CD4-positive, alpha-beta T cell (primary cell): ENCODE results near the gene PKIB. TPM values are rescaled to one million over a fixed set of nuclear protein-coding genes. Genes with fewer than 3 reads are reported as not detected.
A peak's percentile ranks its signal among the peaks of the same experiment; 100 is the strongest.

ENCODE experiments used
- ATAC-seq: fragments of 200-7000 bp; cut with Tn5 transposase; one replicate; pipeline ENCODE4 v1.10.0; 2022; ENCODE audit warnings: mild to moderate bottlenecking; ENCODE audit not compliant: poor library complexity
- CTCF ChIA-PET: fragments of 350-600 bp; sonication (Branson Sonifier 250); formaldehyde crosslinking; loops from one replicate; lab custom pipeline; 2021; ENCODE audit warnings: antibody characterized with exemption, inconsistent platforms; lab: Charles Lee
- POLR2A ChIA-PET: fragments of 350-600 bp; sonication (Branson Sonifier 250); formaldehyde crosslinking; loops from one replicate; lab custom pipeline; 2021; ENCODE audit warnings: antibody characterized with exemption, inconsistent platforms; lab: Charles Lee
- DNase-seq, 14 experiments: peaks; one replicate each; pipeline ENCODE4 v3.0.0-alpha.2; 2013 to 2020; ENCODE audit warnings: mixed read lengths in 2 of 14
- H3K27ac ChIP-seq, 2 donors: one replicate each; pipeline versions ENCODE4 v1.5.1 to v1.7.0; 2013; ENCODE audit warnings: low read length in 2 of 2, low read depth in 1 of 2, mild to moderate bottlenecking in 1 of 2
- H3K27me3 ChIP-seq, 2 experiments: 1 replicate in 1 of 2; 2 replicates in 1 of 2; pipeline versions ENCODE4 v1.6.1 to v1.7.0; 2013; ENCODE audit warnings: low read length in 2 of 2, control low read depth in 1 of 2, mild to moderate bottlenecking in 1 of 2, moderate library complexity in 1 of 2; ENCODE audit not compliant: insufficient read depth in 2 of 2, control insufficient read depth in 1 of 2
- H3K36me3 ChIP-seq: one replicate; pipeline ENCODE4 v1.6.1; 2013; ENCODE audit warnings: low read length, control low read depth; ENCODE audit not compliant: insufficient read depth
- H3K4me1 ChIP-seq: one replicate; pipeline ENCODE4 v1.6.1; 2013; ENCODE audit warnings: low read length, control low read depth; ENCODE audit not compliant: insufficient read depth
- H3K4me3 ChIP-seq: one replicate; pipeline ENCODE4 v1.5.1; 2013; ENCODE audit warnings: mild to moderate bottlenecking, low read length, moderate library complexity
- H3K9me3 ChIP-seq, 2 experiments: 1 replicate in 1 of 2; 2 replicates in 1 of 2; pipeline versions ENCODE4 v1.6.1 to v1.7.0; 2013; ENCODE audit warnings: low read length in 2 of 2, mild to moderate bottlenecking in 2 of 2, control low read depth in 1 of 2, moderate library complexity in 1 of 2; ENCODE audit not compliant: control insufficient read depth in 1 of 2, insufficient read depth in 1 of 2
- H3K27ac Mint-ChIP-seq: one replicate; pipeline ENCODE4 v1.8.0; 2020; ENCODE audit warnings: mixed read lengths
- H3K27me3 Mint-ChIP-seq: one replicate; pipeline ENCODE4 v1.8.0; 2021; ENCODE audit warnings: mixed read lengths
- H3K36me3 Mint-ChIP-seq: one replicate; pipeline ENCODE4 v1.8.0; 2021; ENCODE audit warnings: low read depth, mixed read lengths
- H3K4me1 Mint-ChIP-seq: one replicate; pipeline ENCODE4 v1.8.0; 2021; ENCODE audit warnings: low read depth, mixed read lengths
- H3K4me3 Mint-ChIP-seq: one replicate; pipeline ENCODE4 v1.8.0; 2020; ENCODE audit warnings: mild to moderate bottlenecking, mixed read lengths
- H3K9me3 Mint-ChIP-seq: one replicate; pipeline ENCODE4 v1.8.0; 2020; ENCODE audit warnings: mixed read lengths
- intact Hi-C, 2 experiments: fragments of 100-400 bp; cut with DNase I in 1 of 2; cut with micrococcal nuclease in 1 of 2; formaldehyde crosslinking; loops; one replicate each; pipeline versions ENCODE4 v1.15.1 to v1.9.0; 2023 to 2025; cut with DNase I, micrococcal nuclease
- total RNA-seq, 174 experiments: library from RNA in 2 of 174; stranded (reverse) in 2 of 174; gene quantifications; one replicate each; pipeline ENCODE4 v1.2.3 and lab custom pipeline; 2021 to 2026
- TF ChIP-seq, protein P1 (sequence below): fragments of 200-600 bp; IDR thresholded peaks from one replicate; pipeline ENCODE4 v1.8.0; 2022; ENCODE audit warnings: antibody characterized with exemption, mild to moderate bottlenecking

The PKIB gene
- total RNA-seq, 2 experiments from 2014 or later, result 0.47 to 1.1 TPM

DNA sequence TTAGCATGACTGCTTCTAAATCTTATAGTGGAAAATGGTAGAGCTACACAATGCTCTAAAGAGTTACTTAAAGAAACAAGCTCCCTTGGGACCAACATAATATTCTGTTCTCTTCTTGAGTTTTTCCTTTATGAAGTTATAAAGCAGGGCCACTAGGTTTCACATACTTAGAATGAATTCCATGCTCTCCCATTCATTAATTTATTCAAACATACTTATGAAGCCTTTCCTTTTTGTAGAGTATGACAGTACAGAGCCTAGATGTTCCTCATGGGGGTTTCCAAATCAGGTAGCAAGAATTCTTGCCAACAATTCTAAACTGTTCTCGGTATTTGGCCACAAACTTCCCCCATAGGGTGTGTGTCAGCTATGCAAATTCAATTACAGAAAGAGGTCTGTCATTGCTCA lies 148.7 kb downstream of the PKIB start:
- no peaks in the 10 kb centered on the region for H3K36me3 Mint-ChIP-seq
- no peak overlapping the region for H3K27ac Mint-ChIP-seq
- POLR2A ChIA-PET, result no interaction called here
- CTCF ChIA-PET, result no interaction called here
- H3K4me3 Mint-ChIP-seq, result no peak overlapping the region
- TF ChIP-seq, protein P1, sequence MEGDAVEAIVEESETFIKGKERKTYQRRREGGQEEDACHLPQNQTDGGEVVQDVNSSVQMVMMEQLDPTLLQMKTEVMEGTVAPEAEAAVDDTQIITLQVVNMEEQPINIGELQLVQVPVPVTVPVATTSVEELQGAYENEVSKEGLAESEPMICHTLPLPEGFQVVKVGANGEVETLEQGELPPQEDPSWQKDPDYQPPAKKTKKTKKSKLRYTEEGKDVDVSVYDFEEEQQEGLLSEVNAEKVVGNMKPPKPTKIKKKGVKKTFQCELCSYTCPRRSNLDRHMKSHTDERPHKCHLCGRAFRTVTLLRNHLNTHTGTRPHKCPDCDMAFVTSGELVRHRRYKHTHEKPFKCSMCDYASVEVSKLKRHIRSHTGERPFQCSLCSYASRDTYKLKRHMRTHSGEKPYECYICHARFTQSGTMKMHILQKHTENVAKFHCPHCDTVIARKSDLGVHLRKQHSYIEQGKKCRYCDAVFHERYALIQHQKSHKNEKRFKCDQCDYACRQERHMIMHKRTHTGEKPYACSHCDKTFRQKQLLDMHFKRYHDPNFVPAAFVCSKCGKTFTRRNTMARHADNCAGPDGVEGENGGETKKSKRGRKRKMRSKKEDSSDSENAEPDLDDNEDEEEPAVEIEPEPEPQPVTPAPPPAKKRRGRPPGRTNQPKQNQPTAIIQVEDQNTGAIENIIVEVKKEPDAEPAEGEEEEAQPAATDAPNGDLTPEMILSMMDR, result no peak
- no peak overlapping the region for H3K27ac ChIP-seq
- intact Hi-C loops, result no loop called here
- no peaks in the 10 kb centered on the region for H3K4me1 ChIP-seq
- H3K27me3 ChIP-seq, result no peaks in the 10 kb centered on the region
- H3K9me3 Mint-ChIP-seq, result no peaks in the 10 kb centered on the region
- H3K9me3 ChIP-seq, result no peaks in the 10 kb centered on the region
- no peaks in the 10 kb centered on the region for H3K4me1 Mint-ChIP-seq
- ATAC-seq (no peak), DNase-seq (peak in 2 of 14 experiments; percentile 35 to 53)
- no peaks in the 10 kb centered on the region for H3K27me3 Mint-ChIP-seq
- no peak overlapping the region for H3K4me3 ChIP-seq
- H3K36me3 ChIP-seq, result no peaks in the 10 kb centered on the region

DNA sequence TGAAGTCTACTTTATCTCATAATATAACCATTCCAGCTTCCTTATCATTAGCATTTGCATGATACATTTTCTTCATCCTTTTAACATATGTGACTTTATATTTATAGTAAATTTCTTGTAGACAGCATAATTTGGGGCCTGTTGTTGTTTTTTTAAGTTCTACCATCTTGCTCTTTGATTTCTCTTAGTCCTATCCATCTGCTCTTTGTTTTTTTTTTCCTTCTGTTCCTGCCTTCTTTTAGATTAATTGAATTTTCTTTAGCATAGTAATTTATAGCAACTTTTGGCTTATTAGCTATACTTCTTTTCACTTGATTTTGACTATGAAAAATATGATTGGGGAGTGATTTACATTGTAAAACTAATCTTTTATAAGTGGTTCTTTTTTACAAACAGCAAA lies 150.1 kb downstream of the PKIB start:
- Mint-ChIP-seq H3K4me3 (no peak overlapping the region), H3K9me3 (no peaks in the 10 kb centered on the region)
- no peak for ATAC-seq

DNA sequence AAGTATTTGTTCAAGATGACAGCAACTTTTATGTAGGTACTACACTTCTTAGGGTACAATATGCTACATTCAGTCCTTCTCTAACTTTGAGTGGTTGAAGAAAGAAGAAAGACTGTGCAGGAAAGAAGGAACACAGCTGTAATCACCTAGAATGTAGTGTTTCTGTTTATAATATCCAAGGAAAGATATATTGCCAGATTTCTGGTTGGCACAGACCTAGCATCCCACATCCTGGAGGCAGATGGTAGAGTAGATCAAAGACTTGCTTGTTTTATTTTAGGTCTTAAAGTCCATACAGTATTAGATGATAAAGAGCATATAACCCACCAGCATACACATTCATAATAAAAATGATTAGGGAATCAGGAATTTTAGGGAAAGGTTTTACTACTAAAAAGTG lies 156.1 kb downstream of the PKIB start:
- intact Hi-C loops, result no loop called here
- Histone ChIP-seq H3K27me3 (no peaks in the 10 kb centered on the region), H3K36me3 (no peaks in the 10 kb centered on the region), H3K9me3 (no peaks in the 10 kb centered on the region), H3K4me3 (no peak overlapping the region), H3K4me1 (no peaks in the 10 kb centered on the region), H3K27ac (no peak overlapping the region)
- TF ChIP-seq, protein P1, result no peak
- Mint-ChIP-seq H3K9me3 (no peaks in the 10 kb centered on the region), H3K27me3 (peaks cover 7% of the 10 kb centered on the region), H3K27ac (no peak overlapping the region), H3K36me3 (no peaks in the 10 kb centered on the region), H3K4me3 (no peak overlapping the region), H3K4me1 (no peaks in the 10 kb centered on the region)
- DNase-seq (no peak), ATAC-seq (no peak)
- ChIA-PET POLR2A (no interaction called here), CTCF (no interaction called here)

More for the DNA sequence above, 150.1 kb downstream of the PKIB start:
- Histone ChIP-seq H3K9me3 (no peaks in the 10 kb centered on the region), H3K27ac (no peak overlapping the region), H3K4me1 (no peaks in the 10 kb centered on the region), H3K36me3 (no peaks in the 10 kb centered on the region), H3K4me3 (no peak overlapping the region), H3K27me3 (no peaks in the 10 kb centered on the region)
- Mint-ChIP-seq H3K4me1 (no peaks in the 10 kb centered on the region), H3K27ac (no peak overlapping the region), H3K27me3 (no peaks in the 10 kb centered on the region), H3K36me3 (no peaks in the 10 kb centered on the region)
- TF ChIP-seq, protein P1, result no peak
- ChIA-PET CTCF (no interaction called here), POLR2A (no interaction called here)
- DNase-seq, result no peak
- intact Hi-C loops, result no loop called here
